ENCODE measurements around the gene GABRB3.

DNA sequence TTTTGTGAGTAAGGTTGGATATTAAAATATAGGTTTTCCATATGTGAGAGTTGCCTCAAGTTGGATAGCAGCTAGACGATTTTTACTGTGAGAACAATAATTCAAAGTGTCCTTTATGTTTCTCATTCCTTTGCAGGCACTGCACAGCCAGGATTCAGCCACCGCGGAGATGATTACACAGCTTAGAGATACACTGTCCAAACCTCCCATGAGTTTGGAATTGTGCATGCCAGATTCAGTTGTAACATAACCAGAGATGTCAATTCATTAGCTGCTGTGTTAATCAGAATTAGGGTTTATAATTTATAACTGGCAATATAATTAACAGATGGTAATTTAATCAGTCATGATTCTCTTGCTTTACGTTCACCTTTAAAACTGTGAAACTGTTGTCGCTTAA, 132.3 kb downstream of the GABRB3 start:
- TF ChIP-seq CTCF (IDR thresholded peaks at IDR 0.05) (no peak), POLR2A (IDR thresholded peaks at IDR 0.05) (no peak)
